Heart left ventricle (tissue), 16 donors: ENCODE results near the gene FOXP1. TPM values are rescaled to one million over a fixed set of nuclear protein-coding genes. Genes with fewer than 3 reads are reported as not detected.
A peak's percentile ranks its signal among the peaks of the same experiment; 100 is the strongest.

Experiments
- ATAC-seq, 4 donors: fragments of 200-7000 bp; cut with Tn5 transposase; one replicate each; pipeline ENCODE4 v1.9.1; 2020 to 2022; ENCODE audit warnings: moderate library complexity in 4 of 4, mild to moderate bottlenecking in 3 of 4, moderate number of reproducible peaks in 1 of 4
- DNase-seq, 5 donors: peaks; one replicate each; pipeline ENCODE4 v3.0.0-alpha.2; 2020
- H3K27ac ChIP-seq, 12 donors: fragments of 200-600 bp; sonication (generic) in 4 of 12; one replicate each; pipeline versions ENCODE4 v1.5.0 to v1.8.0; 2016 to 2022; ENCODE audit warnings: mild to moderate bottlenecking in 2 of 12
- H3K27me3 ChIP-seq, 9 donors: fragments of 200-600 bp; sonication (generic) in 2 of 9; one replicate each; pipeline versions ENCODE4 v1.5.1 to v1.8.0; 2016 to 2022; ENCODE audit warnings: mild to moderate bottlenecking in 3 of 9
- H3K36me3 ChIP-seq, 9 donors: fragments of 200-600 bp; sonication (generic) in 2 of 9; one replicate each; pipeline versions ENCODE4 v1.5.0 to v1.8.0; 2018 to 2022; ENCODE audit warnings: mild to moderate bottlenecking in 2 of 9
- H3K4me1 ChIP-seq, 12 donors: fragments of 200-600 bp; sonication (generic) in 4 of 12; one replicate each; pipeline versions ENCODE4 v1.5.0 to v1.8.0; 2016 to 2022; ENCODE audit warnings: mild to moderate bottlenecking in 3 of 12
- H3K4me3 ChIP-seq, 12 donors: fragments of 200-600 bp; sonication (generic) in 4 of 12; one replicate each; pipeline versions ENCODE4 v1.5.0 to v1.8.0; 2017 to 2022; ENCODE audit warnings: mild to moderate bottlenecking in 9 of 12, moderate library complexity in 4 of 12
- H3K9me3 ChIP-seq, 12 donors: fragments of 200-600 bp; sonication (generic) in 4 of 12; one replicate each; pipeline versions ENCODE4 v1.5.0 to v1.8.0; 2016 to 2022; ENCODE audit warnings: mild to moderate bottlenecking in 1 of 12
- POLR2A ChIP-seq, 2 donors: fragments of 450-650 bp; IDR thresholded peaks; one replicate each; pipeline ENCODE4 v1.6.1; 2017; ENCODE audit warnings: antibody characterized with exemption in 2 of 2, mild to moderate bottlenecking in 2 of 2, moderate library complexity in 2 of 2
- WGBS, 4 donors: extraction: QIAGEN DNeasy Blood & Tissue Kit in 2 of 4; methylation state at CpG; one replicate each; pipeline versions ENCODE4 v1.1.5 to v1.1.7; 2013 to 2018; 5-methylcytosine and 5-hydroxymethylcytosine counted together
- intact Hi-C, 10 donors: fragments of 100-400 bp; cut with DNase I; formaldehyde crosslinking; loops; one replicate each; pipeline versions ENCODE4 v1.11.1 to v1.14.2; 2022
- polyA plus RNA-seq, 2 donors: library from polyadenylated mRNA; stranded (reverse); fragments of 200-250 nt; gene quantifications; one replicate each; pipeline ENCODE4 v1.2.3, GENCODE V29; 2013
- total RNA-seq, 9 donors: library from RNA; depleted of rRNA in 2 of 9; stranded (reverse); fragments of >200 nt in 2 of 9; fragmentation: NEBNext Ultra II Directional in 3 of 9; extraction: Animal tissue kit (Norgen Biotek cat#: 25700) in 3 of 9; gene quantifications; one replicate each; pipeline versions ENCODE4 v1.1.0 to v1.2.4, GENCODE V29; 2016 to 2023
- TF ChIP-seq, protein P1 (sequence below), 12 donors: fragments of 200-600 bp; sonication (generic) in 4 of 12; IDR thresholded peaks; one replicate each; pipeline versions ENCODE4 v1.5.0 to v1.8.0; 2018 to 2022; ENCODE audit warnings: antibody characterized with exemption in 12 of 12, mild to moderate bottlenecking in 5 of 12
- donor health status: ischemic (EF 13 %, LVEDD 7.1; RV severe dilation, severe dysfunction).
- donor health status: healthy with polysubstance abuse.
- donor health status: DM: no; HTN: yes; CAD: no.
- donor health status: DM: no; HTN: no; CAD: no.
- donor health status: ischemic (EF 25% LVEDD 6.9; RV normal size, moderate dysfunction).
- donor health status: ischemic (EF 25% LVEDD 5.7; RV mildly dilated, moderate dysfunction).
- donor health status: healthy.
- donor health status: DM: yes; HTN: yes; CAD: no.
- donor health status: ischemic (EF 35%, LVEDD 5.7; RV mildly dilated, moderate dysfunction).
- donor health status: nonischemic (EF 11% LVEDD 7.7; RV severe dilation, severe dysfunction).
- donor health status: DM: yes; HTN: yes; CAD: no.
- donor health status: PGD.
- donor health status: ischemic (EF 29% LVEDD 5.4; RV normal size, mild dysfunction).
- donor health status: nonischemic (EF 23%, LVEDD 6.1; RV moderate dilation, normal function).

FOXP1 gene
- total and polyA plus RNA-seq, 11 donors, result 14.9 to 67.8 (median 41.1) TPM

GRCh38 chr3:71304684-71305083 lies 278.8 kb downstream of the FOXP1 start:
- peak; percentile 62 to 76 (median 71) for ATAC-seq
- 19 to 32% (median 25%) methylated on average over 3 of the region's 3 CpGs for WGBS, 4 donors
- Histone ChIP-seq H3K27me3 (no peaks in the 10 kb centered on the region), H3K27ac (peak overlapping the region in 10 of 12 donors; percentile 59 to 82 (median 74)), H3K36me3 (no peaks in the 10 kb centered on the region), H3K4me1 (peaks cover 0 to 47% (median 26%) of the 10 kb centered on the region in 12 donors), H3K9me3 (no peaks in the 10 kb centered on the region), H3K4me3 (peak overlapping the region in 10 of 12 donors; percentile 20 to 51 (median 45))
- DNase-seq, result peak in 1 of 5 donors; percentile 31
- intact Hi-C loops, result loop anchor here (1.0 to 10.0 kb wide), 16 partner anchors 172 to 770 kb away; partner anchors contain the start of gene FOXP1 (in 6 of the 10)
- TF ChIP-seq, protein P1, sequence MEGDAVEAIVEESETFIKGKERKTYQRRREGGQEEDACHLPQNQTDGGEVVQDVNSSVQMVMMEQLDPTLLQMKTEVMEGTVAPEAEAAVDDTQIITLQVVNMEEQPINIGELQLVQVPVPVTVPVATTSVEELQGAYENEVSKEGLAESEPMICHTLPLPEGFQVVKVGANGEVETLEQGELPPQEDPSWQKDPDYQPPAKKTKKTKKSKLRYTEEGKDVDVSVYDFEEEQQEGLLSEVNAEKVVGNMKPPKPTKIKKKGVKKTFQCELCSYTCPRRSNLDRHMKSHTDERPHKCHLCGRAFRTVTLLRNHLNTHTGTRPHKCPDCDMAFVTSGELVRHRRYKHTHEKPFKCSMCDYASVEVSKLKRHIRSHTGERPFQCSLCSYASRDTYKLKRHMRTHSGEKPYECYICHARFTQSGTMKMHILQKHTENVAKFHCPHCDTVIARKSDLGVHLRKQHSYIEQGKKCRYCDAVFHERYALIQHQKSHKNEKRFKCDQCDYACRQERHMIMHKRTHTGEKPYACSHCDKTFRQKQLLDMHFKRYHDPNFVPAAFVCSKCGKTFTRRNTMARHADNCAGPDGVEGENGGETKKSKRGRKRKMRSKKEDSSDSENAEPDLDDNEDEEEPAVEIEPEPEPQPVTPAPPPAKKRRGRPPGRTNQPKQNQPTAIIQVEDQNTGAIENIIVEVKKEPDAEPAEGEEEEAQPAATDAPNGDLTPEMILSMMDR (IDR thresholded peaks at IDR 0.05), result peak in 10 of 12 donors; percentile 41 to 70 (median 49)
- no peak for TF ChIP-seq POLR2A (IDR thresholded peaks at IDR 0.05)

DNA sequence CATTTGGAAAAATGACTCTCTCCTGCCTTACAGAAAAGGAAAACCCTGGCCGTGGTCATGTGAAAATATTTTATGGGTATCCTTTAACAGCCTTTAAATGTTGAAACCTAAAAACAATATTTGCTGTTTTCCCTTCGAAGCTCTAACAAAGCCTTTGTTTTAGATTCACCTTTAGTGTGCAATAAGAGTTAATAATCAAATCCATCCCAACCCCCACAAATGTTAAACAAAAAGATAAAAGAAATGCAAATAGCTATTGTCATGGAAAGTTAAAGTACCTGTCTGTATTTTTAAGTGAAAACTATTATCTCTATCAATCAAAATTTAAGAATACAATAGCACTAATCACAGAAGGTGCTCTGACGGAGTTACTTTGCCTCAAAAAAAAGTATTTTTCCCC lies 279.3 kb downstream of the FOXP1 start:
- Histone ChIP-seq H3K4me1 (peaks cover 0 to 47% (median 26%) of the 10 kb centered on the region in 12 donors), H3K9me3 (no peaks in the 10 kb centered on the region), H3K27me3 (no peaks in the 10 kb centered on the region), H3K36me3 (no peaks in the 10 kb centered on the region), H3K27ac (peak overlapping the region in 9 of 12 donors; percentile 14 to 82 (median 73)), H3K4me3 (peak overlapping the region in 2 of 12 donors; percentile 46 to 50)
- no peak for ATAC-seq
- WGBS, 4 donors, result 65 to 77% (median 71%) methylated on average over 3 of the region's 3 CpGs
- intact Hi-C loops, result loop anchor here in 8 of 10 donors (2.0 to 10.0 kb wide), 11 partner anchors 172 to 769 kb away; partner anchors contain the start of gene FOXP1 (in 3 of the 8)
- DNase-seq, result no peak
- TF ChIP-seq, protein P1 (IDR thresholded peaks at IDR 0.05), result no peak
- TF ChIP-seq POLR2A (IDR thresholded peaks at IDR 0.05), result no peak

DNA sequence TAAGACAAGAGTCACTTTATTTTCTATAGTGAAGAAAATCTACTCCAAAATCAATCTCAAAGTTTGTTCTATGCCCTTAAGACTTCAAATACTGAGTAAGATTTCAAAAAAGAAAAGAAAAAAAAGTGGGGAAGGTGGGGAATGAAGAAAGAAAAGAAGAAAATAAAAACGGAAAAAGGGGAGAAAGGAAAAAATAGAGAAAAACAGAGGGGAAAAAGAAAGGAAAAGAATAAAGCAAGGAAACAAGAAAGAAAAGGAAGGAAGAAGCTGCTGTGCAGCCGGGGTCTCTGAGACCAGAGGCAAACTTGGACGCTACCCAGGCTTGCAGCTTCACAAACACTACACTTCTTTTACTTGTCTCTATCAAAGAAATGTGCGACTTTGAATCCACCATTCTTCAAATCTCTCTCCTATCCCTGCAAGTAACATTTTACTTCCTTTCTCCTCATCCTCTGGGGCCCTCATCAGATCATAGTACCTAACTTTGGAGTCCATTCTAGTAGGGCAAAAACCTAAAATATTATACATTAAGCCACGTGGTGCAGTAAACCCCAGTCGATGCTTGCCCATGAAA lies 279.8 kb downstream of the FOXP1 start:
- Histone ChIP-seq H3K4me1 (peaks cover 0 to 47% (median 26%) of the 10 kb centered on the region in 12 donors), H3K27ac (peak overlapping the region in 5 of 12 donors; percentile 11 to 82 (median 74)), H3K36me3 (no peaks in the 10 kb centered on the region), H3K9me3 (no peaks in the 10 kb centered on the region), H3K4me3 (no peak overlapping the region), H3K27me3 (no peaks in the 10 kb centered on the region)
- TF ChIP-seq POLR2A (IDR thresholded peaks at IDR 0.05), result no peak
- TF ChIP-seq, protein P1 (IDR thresholded peaks at IDR 0.05), result no peak
- 45 to 55% (median 49%) methylated on average over 6 of the region's 6 CpGs for WGBS, 4 donors
- intact Hi-C loops, result loop anchor here in 8 of 10 donors (2.0 to 10.0 kb wide), 12 partner anchors 171 to 769 kb away; partner anchors contain the start of gene FOXP1 (in 3 of the 8)
- ATAC-seq (no peak), DNase-seq (no peak)

GRCh38 chr3:71302604-71303003 lies 280.9 kb downstream of the FOXP1 start:
- Histone ChIP-seq H3K9me3 (no peaks in the 10 kb centered on the region), H3K27ac (no peak overlapping the region), H3K36me3 (no peaks in the 10 kb centered on the region), H3K27me3 (no peaks in the 10 kb centered on the region), H3K4me1 (peaks cover 0 to 43% (median 26%) of the 10 kb centered on the region in 12 donors), H3K4me3 (no peak overlapping the region)
- DNase-seq (no peak), ATAC-seq (no peak)
- 93 to 97% (median 95%) methylated on average over 2 of the region's 2 CpGs for WGBS, 4 donors
- intact Hi-C loops, result loop anchor here in 8 of 10 donors (2.0 to 10.0 kb wide), 10 partner anchors 170 to 768 kb away; partner anchors contain the start of gene FOXP1 (in 2 of the 8)
- TF ChIP-seq, protein P1 (IDR thresholded peaks at IDR 0.05), result no peak
- TF ChIP-seq POLR2A (IDR thresholded peaks at IDR 0.05), result no peak
